Measurements from ENCODE around the gene TUBGCP2. TPM values are rescaled to one million over a fixed set of nuclear protein-coding genes. Genes with fewer than 3 reads are reported as not detected.

TUBGCP2 gene
- total RNA-seq, 1 experiment from 2014 or later: 52.4 TPM

- Mint-ChIP-seq H3K4me1 (peaks cover 0 to 2% of the 10 kb centered on the region in 2 experiments; a peak in 1 of 4 replicates), H3K4me3 (no peak overlapping the region), H3K27me3 (ENCODE audit: low read depth) (peaks cover 29% of the 10 kb centered on the region), H3K27ac (no peak overlapping the region), H3K9me3 (peaks cover 9 to 11% of the 10 kb centered on the region in 2 experiments), H3K36me3 (ENCODE audit: insufficient read depth in 1 of 3, low read depth in 3 of 3) (no peaks in the 10 kb centered on the region; a peak in 1 of 7 replicates)
- Histone ChIP-seq H4K20me1 (ENCODE audit: control insufficient read depth, insufficient read depth, insufficient read length) (no peaks in the 10 kb centered on the region), H3K18ac (ENCODE audit: insufficient read length, low read depth, low read length) (no peak overlapping the region), H3K4me2 (ENCODE audit: insufficient read depth, insufficient read length, low read length) (no peak overlapping the region), H3K27me3 (ENCODE audit: insufficient read depth, low read length) (peaks cover 39% of the 10 kb centered on the region), H3K9me3 (ENCODE audit: control insufficient read depth, low read depth, low read length) (no peaks in the 10 kb centered on the region), H3K9ac (ENCODE audit: extremely low read depth, insufficient read length, low read length) (no peak overlapping the region), H2BK20ac (ENCODE audit: low read depth, low read length, poor library complexity, severe bottlenecking) (no peak overlapping the region), H3K4ac (ENCODE audit: low read depth, low read length) (no peak overlapping the region), H2BK120ac (ENCODE audit: low read depth, low read length, poor library complexity, severe bottlenecking) (no peak overlapping the region), H2AK5ac (ENCODE audit: insufficient read length, low read length) (no peak overlapping the region), H4K91ac (ENCODE audit: insufficient read length, low read depth, low read length) (no peak overlapping the region), H2BK15ac (ENCODE audit: low read depth, low read length) (no peak overlapping the region), H3K23me2 (ENCODE audit: insufficient read length, low read depth, low read length, poor library complexity, severe bottlenecking) (peaks cover 9% of the 10 kb centered on the region), H3K4me1 (ENCODE audit: insufficient read depth, low read length) (no peaks in the 10 kb centered on the region), H3K56ac (ENCODE audit: insufficient read length, low read depth, low read length) (no peak overlapping the region), H3K27ac (ENCODE audit: insufficient read length, low read depth, low read length) (no peak overlapping the region), H3K79me2 (ENCODE audit: insufficient read depth, low read length) (no peaks in the 10 kb centered on the region), H2BK12ac (ENCODE audit: insufficient read length, low read depth, low read length) (no peak overlapping the region), H2AFZ (ENCODE audit: low read length) (no peak overlapping the region), H3K23ac (ENCODE audit: insufficient read length, low read depth, low read length) (no peak overlapping the region), H3K79me1 (ENCODE audit: insufficient read depth, low read depth, low read length, poor library complexity, severe bottlenecking) (no peaks in the 10 kb centered on the region), H3T11ph (ENCODE audit: low read length) (no peak overlapping the region), H4K8ac (replicated peaks; ENCODE audit: insufficient read length, low read depth, low read length) (no peak overlapping the region), H2BK5ac (ENCODE audit: insufficient read length, low read length) (no peak overlapping the region), H4K5ac (ENCODE audit: insufficient read length, low read depth, low read length) (no peak overlapping the region), H3K14ac (ENCODE audit: insufficient read depth, low read length) (no peak overlapping the region)
- 100% methylated on average over 3 of the region's 3 CpGs for WGBS (ENCODE audit: extremely low coverage, insufficient read length, low lambda C conversion rate)
- TF ChIP-seq CTCF (conservative IDR thresholded peaks at IDR 0.05): no peak
- DNase-seq: no peak
Measured at GRCh38 chr10:133337370-133337725, 28.7 kb upstream of the TUBGCP2 start.

Measured in H9 (cell line).